Uterus (tissue), 4 donors: ENCODE measurements around the gene PRRG1. TPM values are rescaled to one million over a fixed set of nuclear protein-coding genes. Genes with fewer than 3 reads are reported as not detected.
"Not testable (repeated sequence)": the region's sequence is repeated elsewhere in the genome, so short reads cannot be mapped to it uniquely, and the experiment has no call there.

Source experiments
- DNase-seq, 2 donors: peaks; one replicate each; pipeline ENCODE4 v3.0.0-alpha.2; 2019 to 2020
- H3K27ac ChIP-seq, 2 donors: fragments of 200-600 bp; sonication (generic); 1 replicate in 1 of 2; 2 replicates in 1 of 2; pipeline ENCODE4 v1.5.1; 2016 to 2018
- H3K27me3 ChIP-seq, 2 donors: fragments of 200-600 bp; sonication (generic); one replicate each; pipeline ENCODE4 v1.5.1; 2018 to 2019; ENCODE audit warnings: control low read depth in 1 of 2
- H3K36me3 ChIP-seq, 2 donors: fragments of 200-600 bp; sonication (generic); one replicate each; pipeline ENCODE4 v1.5.1; 2019; ENCODE audit warnings: control low read depth in 1 of 2
- H3K4me1 ChIP-seq, 2 donors: fragments of 200-600 bp; sonication (generic); one replicate each; pipeline ENCODE4 v1.5.1; 2018 to 2019; ENCODE audit warnings: control low read depth in 1 of 2
- H3K4me3 ChIP-seq, 2 donors: fragments of 200-600 bp; sonication (generic); 1 replicate in 1 of 2; 2 replicates in 1 of 2; pipeline ENCODE4 v1.5.1; 2018 to 2019; ENCODE audit warnings: mild to moderate bottlenecking in 1 of 2
- H3K9me3 ChIP-seq, 2 donors: fragments of 200-600 bp; sonication (generic); one replicate each; pipeline ENCODE4 v1.5.1; 2019; ENCODE audit warnings: control low read depth in 1 of 2
- POLR2A ChIP-seq, 2 donors: fragments of 450-650 bp; IDR thresholded peaks; one replicate each; pipeline ENCODE4 v1.6.1; 2016; ENCODE audit warnings: antibody characterized with exemption in 2 of 2, mild to moderate bottlenecking in 1 of 2, moderate library complexity in 1 of 2
- intact Hi-C: fragments of 100-400 bp; cut with DNase I; formaldehyde crosslinking; loops from one replicate; pipeline ENCODE4 v1.15.1; 2023; ENCODE audit warnings: low total_unique reads
- total RNA-seq, 4 donors: library from RNA; depleted of rRNA in 3 of 4; stranded (reverse); fragments of >200 nt in 3 of 4; gene quantifications; one replicate each; pipeline versions ENCODE4 v1.1.0 to v1.2.4, GENCODE V29; 2014 to 2023
- TF ChIP-seq, protein P1 (sequence below), 4 experiments: fragments of 200-600 bp in 2 of 4; fragments of 450-650 bp in 2 of 4; sonication (generic) in 2 of 4; IDR thresholded peaks; one replicate each; pipeline ENCODE4 v1.5.1; 2016 to 2019; ENCODE audit warnings: antibody characterized with exemption in 4 of 4, mild to moderate bottlenecking in 2 of 4, moderate library complexity in 1 of 4
- donor health status: DM: yes; HTN: yes; CAD: no.

Gene PRRG1
- total RNA-seq, 4 donors from 2014 or later = 5.6 to 17.1 (median 10.9) TPM

DNA sequence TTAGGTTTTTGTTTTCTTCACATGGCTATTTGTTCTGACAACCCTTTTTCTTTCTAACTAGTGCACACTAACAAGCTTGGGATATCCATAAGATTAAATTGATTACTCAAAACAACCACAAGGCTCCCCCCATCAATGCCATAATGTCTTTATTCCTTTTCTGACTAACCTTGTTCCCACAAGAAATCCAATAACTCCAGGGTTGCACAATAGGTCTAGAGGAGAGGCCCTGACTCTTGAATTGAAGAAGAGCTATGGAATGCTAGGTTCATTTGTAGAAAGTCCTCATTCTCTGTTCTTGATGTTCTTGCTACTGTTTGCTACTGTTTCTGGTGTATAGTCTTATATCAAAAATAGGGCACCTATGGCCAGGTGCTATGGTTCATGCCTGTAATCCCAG is 71.0 kb downstream of the PRRG1 start:
- no peaks in the 10 kb centered on the region for H3K9me3 ChIP-seq
- intact Hi-C loops = loop anchor here (10.0 kb wide), 1 partner anchor 515 kb away; no protein-coding TSS in a partner anchor

DNA sequence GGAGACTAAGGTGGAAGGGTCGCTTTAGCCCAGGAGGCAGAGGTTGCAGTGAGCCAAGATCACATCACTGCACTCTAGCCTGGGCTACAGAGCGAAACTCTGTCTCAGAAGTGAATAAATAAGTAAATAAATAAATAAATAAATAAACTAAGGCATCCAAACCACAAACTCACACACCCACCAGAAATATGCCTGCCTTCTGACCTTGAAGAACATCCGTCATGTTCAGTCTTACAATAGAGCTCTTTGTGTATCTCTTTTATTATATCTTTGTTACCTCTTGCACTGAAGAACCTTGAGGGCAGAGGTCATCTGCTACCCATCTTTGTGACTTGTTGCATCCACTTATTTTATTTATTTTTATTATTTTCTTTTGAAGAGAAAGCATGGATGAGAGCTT is 71.6 kb downstream of the PRRG1 start:
- Histone ChIP-seq H3K9me3 (no peaks in the 10 kb centered on the region), H3K27me3 (no peaks in the 10 kb centered on the region), H3K4me3 (no peak overlapping the region), H3K36me3 (no peaks in the 10 kb centered on the region), H3K4me1 (no peaks in the 10 kb centered on the region), H3K27ac (no peak overlapping the region)
- TF ChIP-seq, protein P1, sequence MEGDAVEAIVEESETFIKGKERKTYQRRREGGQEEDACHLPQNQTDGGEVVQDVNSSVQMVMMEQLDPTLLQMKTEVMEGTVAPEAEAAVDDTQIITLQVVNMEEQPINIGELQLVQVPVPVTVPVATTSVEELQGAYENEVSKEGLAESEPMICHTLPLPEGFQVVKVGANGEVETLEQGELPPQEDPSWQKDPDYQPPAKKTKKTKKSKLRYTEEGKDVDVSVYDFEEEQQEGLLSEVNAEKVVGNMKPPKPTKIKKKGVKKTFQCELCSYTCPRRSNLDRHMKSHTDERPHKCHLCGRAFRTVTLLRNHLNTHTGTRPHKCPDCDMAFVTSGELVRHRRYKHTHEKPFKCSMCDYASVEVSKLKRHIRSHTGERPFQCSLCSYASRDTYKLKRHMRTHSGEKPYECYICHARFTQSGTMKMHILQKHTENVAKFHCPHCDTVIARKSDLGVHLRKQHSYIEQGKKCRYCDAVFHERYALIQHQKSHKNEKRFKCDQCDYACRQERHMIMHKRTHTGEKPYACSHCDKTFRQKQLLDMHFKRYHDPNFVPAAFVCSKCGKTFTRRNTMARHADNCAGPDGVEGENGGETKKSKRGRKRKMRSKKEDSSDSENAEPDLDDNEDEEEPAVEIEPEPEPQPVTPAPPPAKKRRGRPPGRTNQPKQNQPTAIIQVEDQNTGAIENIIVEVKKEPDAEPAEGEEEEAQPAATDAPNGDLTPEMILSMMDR (IDR thresholded peaks at IDR 0.05) = no peak
- TF ChIP-seq POLR2A (IDR thresholded peaks at IDR 0.05) = no peak
- intact Hi-C loops = loop anchor here (10.0 kb wide), 1 partner anchor 516 kb away; no protein-coding TSS in a partner anchor
- no peak for DNase-seq

More for the DNA sequence above, 71.0 kb downstream of the PRRG1 start:
- no peak for DNase-seq
- TF ChIP-seq, protein P1 (IDR thresholded peaks at IDR 0.05) = no peak
- no peak for TF ChIP-seq POLR2A (IDR thresholded peaks at IDR 0.05)
- Histone ChIP-seq H3K4me3 (no peak overlapping the region), H3K36me3 (no peaks in the 10 kb centered on the region), H3K27ac (no peak overlapping the region), H3K27me3 (no peaks in the 10 kb centered on the region), H3K4me1 (no peaks in the 10 kb centered on the region)

DNA sequence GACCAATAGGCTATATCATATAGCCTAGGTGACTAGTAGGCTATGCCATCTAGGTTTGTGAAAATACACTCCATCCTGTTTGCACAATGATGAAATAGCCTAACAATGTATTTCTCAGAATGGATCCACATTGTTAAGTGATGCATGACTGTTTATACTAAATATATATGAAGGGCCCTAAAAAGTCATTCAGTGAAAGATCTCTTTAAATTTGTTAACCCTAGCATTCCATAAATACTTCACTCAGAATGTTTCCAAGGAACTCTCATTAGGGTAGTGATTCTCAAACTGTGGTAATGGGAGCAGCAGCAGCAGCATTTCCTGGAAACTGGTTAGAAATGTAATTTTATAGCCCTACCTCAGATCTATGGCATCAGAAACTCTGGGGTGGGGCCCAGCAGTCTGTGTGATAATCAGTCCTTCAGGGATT is 74.9 kb downstream of the PRRG1 start:
- H3K36me3 ChIP-seq = no peaks in the 10 kb centered on the region
- no peaks in the 10 kb centered on the region for H3K9me3 ChIP-seq
- H3K4me3 ChIP-seq = no peak overlapping the region
- intact Hi-C loops = loop anchor here (10.0 kb wide), 1 partner anchor 519 kb away; no protein-coding TSS in a partner anchor
- H3K4me1 ChIP-seq = no peaks in the 10 kb centered on the region
- H3K27me3 ChIP-seq = no peaks in the 10 kb centered on the region
- TF ChIP-seq, protein P1 (IDR thresholded peaks at IDR 0.05) = no peak
- no peak for TF ChIP-seq POLR2A (IDR thresholded peaks at IDR 0.05)
- no peak for DNase-seq
- no peak overlapping the region for H3K27ac ChIP-seq

DNA sequence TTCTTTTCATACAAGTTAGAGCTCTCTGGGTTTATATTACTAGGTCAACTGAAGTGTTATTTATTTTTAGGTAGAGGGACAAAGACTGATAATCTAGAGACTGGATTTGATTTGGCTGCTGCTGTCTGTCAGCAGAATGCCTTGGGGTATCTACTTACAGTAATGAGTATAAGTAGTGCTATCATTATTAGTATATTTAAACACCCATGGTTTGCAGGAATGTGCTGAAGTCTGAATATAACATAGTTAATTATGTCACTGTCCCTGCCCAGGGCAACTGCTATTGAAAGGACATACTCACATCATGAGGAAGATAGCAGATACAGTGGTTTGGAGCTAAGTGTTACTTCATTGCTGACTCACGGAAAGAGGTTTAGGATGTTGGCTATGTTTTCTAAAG is 76.2 kb downstream of the PRRG1 start:
- Histone ChIP-seq H3K27ac (no peak overlapping the region), H3K36me3 (no peaks in the 10 kb centered on the region), H3K4me1 (no peaks in the 10 kb centered on the region), H3K27me3 (no peaks in the 10 kb centered on the region), H3K4me3 (no peak overlapping the region), H3K9me3 (no peaks in the 10 kb centered on the region)
- DNase-seq = no peak
- TF ChIP-seq POLR2A (IDR thresholded peaks at IDR 0.05) = no peak
- TF ChIP-seq, protein P1 (IDR thresholded peaks at IDR 0.05) = no peak
- intact Hi-C loops = loop anchor here (10.0 kb wide), 1 partner anchor 521 kb away; no protein-coding TSS in a partner anchor

DNA sequence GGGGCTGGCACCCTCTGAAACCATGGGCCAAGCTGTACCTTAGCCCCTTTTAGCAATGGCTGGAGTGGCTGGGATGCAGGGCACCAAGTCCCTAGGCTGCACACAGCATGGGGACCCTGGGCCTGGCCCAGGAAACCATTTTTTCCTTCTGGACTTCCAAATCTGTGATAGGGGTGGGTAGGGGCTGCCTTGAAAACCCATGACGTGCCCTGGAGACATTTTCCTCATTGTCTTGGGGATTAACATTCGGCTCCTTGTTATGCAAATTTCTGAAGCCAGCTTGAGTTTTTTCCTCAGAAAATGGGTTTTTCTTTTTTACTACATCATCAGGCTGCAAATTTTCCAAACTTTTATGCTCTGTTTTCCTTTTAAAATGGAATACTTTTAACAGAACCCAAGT is 79.8 kb downstream of the PRRG1 start:
- not testable (repeated sequence) for H3K36me3 ChIP-seq, H3K27me3 ChIP-seq, H3K9me3 ChIP-seq, DNase-seq, H3K4me3 ChIP-seq, H3K4me1 ChIP-seq, H3K27ac ChIP-seq
- intact Hi-C loops = loop anchor here (10.0 kb wide), 1 partner anchor 524 kb away; no protein-coding TSS in a partner anchor

DNA sequence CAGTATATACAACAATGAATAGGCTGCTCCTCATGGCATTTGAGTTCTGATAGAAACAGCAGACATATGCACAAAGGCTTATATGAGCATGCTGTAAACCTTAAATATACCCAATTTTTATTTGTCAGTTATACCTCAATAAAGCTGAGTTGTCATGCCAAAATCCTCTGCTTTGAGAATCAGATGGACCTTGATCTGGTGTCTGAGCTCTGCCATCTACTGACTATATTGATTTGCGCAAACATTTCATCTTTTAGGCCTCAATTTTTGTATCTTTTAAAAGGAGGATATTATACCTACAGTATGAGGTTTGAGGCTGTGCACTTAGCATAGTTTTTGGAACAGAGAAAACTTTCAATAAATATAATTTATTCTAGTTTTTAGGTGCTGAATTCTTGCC is 85.2 kb downstream of the PRRG1 start:
- no peak for DNase-seq
- H3K36me3 ChIP-seq = no peaks in the 10 kb centered on the region
- intact Hi-C loops = no loop called here
- no peak overlapping the region for H3K4me3 ChIP-seq
- no peaks in the 10 kb centered on the region for H3K27me3 ChIP-seq
- TF ChIP-seq, protein P1 (IDR thresholded peaks at IDR 0.05) = no peak
- no peak for TF ChIP-seq POLR2A (IDR thresholded peaks at IDR 0.05)
- H3K4me1 ChIP-seq = no peaks in the 10 kb centered on the region
- no peak overlapping the region for H3K27ac ChIP-seq
- no peaks in the 10 kb centered on the region for H3K9me3 ChIP-seq
